Activated CD8-positive, alpha-beta T cell treated with anti-CD3 and anti-CD28 coated beads, Interleukin-2, amount 10 ng/mL, durations not matched to agents 7 days and 5 days (primary cell): ENCODE results near the gene AGBL5. TPM values are rescaled to one million over a fixed set of nuclear protein-coding genes. Genes with fewer than 3 reads are reported as not detected.
"Not testable (repeated sequence)": the region's sequence is repeated elsewhere in the genome, so short reads cannot be mapped to it uniquely, and the experiment has no call there.

Source experiments
- ATAC-seq: fragments of 150-1000 bp; cut with Tn5 transposase; one replicate; pipeline ENCODE4 v1.10.0; 2021; ENCODE audit warnings: moderate library complexity
- CTCF ChIA-PET: fragments of 350-600 bp; sonication (Branson Sonifier 250); formaldehyde crosslinking; loops from one replicate; lab custom pipeline; 2021; ENCODE audit warnings: antibody characterized with exemption; lab: Charles Lee
- POLR2A ChIA-PET: fragments of 350-600 bp; sonication (Branson Sonifier 250); formaldehyde crosslinking; loops from one replicate; lab custom pipeline; 2021; ENCODE audit warnings: antibody characterized with exemption; lab: Charles Lee
- DNase-seq: peaks from one replicate; pipeline ENCODE4 v3.0.0-alpha.2; 2020
- H3K27ac Mint-ChIP-seq: one replicate; pipeline ENCODE4 v1.8.0; 2021; ENCODE audit warnings: mild to moderate bottlenecking, mixed read lengths
- H3K27me3 Mint-ChIP-seq: one replicate; pipeline ENCODE4 v1.8.0; 2021; ENCODE audit warnings: low read depth, mixed read lengths
- H3K36me3 Mint-ChIP-seq: one replicate; pipeline ENCODE4 v1.8.0; 2021; ENCODE audit warnings: low read depth, mixed read lengths
- H3K4me1 Mint-ChIP-seq: one replicate; pipeline ENCODE4 v1.8.0; 2021; ENCODE audit warnings: low read depth, mixed read lengths
- H3K4me3 Mint-ChIP-seq: one replicate; pipeline ENCODE4 v1.8.0; 2021; ENCODE audit warnings: mild to moderate bottlenecking, mixed read lengths
- H3K9me3 Mint-ChIP-seq: one replicate; pipeline ENCODE4 v1.8.0; 2022; ENCODE audit warnings: mixed read lengths; ENCODE audit not compliant: insufficient read depth
- total RNA-seq, 2 experiments: library from RNA; stranded (reverse); gene quantifications; one replicate each; pipeline ENCODE4 v1.2.3, GENCODE V29; 2021

The AGBL5 gene
- total RNA-seq, 2 experiments from 2014 or later, result 13.9 to 14.8 TPM

GRCh38 chr2:27111392-27112078 is 60.1 kb downstream of the AGBL5 start:
- H3K27ac Mint-ChIP-seq, ATAC-seq, H3K4me1 Mint-ChIP-seq, H3K27me3 Mint-ChIP-seq, DNase-seq, H3K4me3 Mint-ChIP-seq, POLR2A ChIA-PET, H3K36me3 Mint-ChIP-seq, H3K9me3 Mint-ChIP-seq: not testable (repeated sequence)
- CTCF ChIA-PET, result interaction anchor here (1.9 kb wide), 1 partner anchor 12 kb away, joined by 7 read pairs; the partner anchor contains the start of gene ABHD1

GRCh38 chr2:27115519-27115918 is 64.1 kb downstream of the AGBL5 start:
- Mint-ChIP-seq H3K27me3 (peaks cover 27% of the 10 kb centered on the region), H3K36me3 (no peaks in the 10 kb centered on the region), H3K9me3 (no peaks in the 10 kb centered on the region), H3K4me1 (peaks cover 10% of the 10 kb centered on the region), H3K27ac (no peak overlapping the region), H3K4me3 (no peak overlapping the region)
- POLR2A ChIA-PET, result no interaction called here
- CTCF ChIA-PET, result interaction anchor here (0.9 to 1.2 kb wide), 2 partner anchors 177 to 188 kb away, joined by 3 to 4 read pairs; no protein-coding TSS in a partner anchor
- ATAC-seq, result no peak
- DNase-seq, result no peak

GRCh38 chr2:27117995-27118524 is 66.6 kb downstream of the AGBL5 start:
- ChIA-PET CTCF (no interaction called here), POLR2A (no interaction called here)
- Mint-ChIP-seq H3K4me3 (no peak overlapping the region), H3K9me3 (no peaks in the 10 kb centered on the region), H3K27ac (no peak overlapping the region), H3K4me1 (peaks cover 10% of the 10 kb centered on the region), H3K27me3 (peaks cover 45% of the 10 kb centered on the region), H3K36me3 (no peaks in the 10 kb centered on the region)
- DNase-seq (no peak), ATAC-seq (no peak)

GRCh38 chr2:27118525-27119329 is 67.3 kb downstream of the AGBL5 start, which contains the start of gene CGREF1:
CGREF1 (minus strand) TSS chr2:27119128; CDS start chr2:27104366, 14,762 bp downstream.
- no peak for ATAC-seq
- POLR2A ChIA-PET, result no interaction called here

GRCh38 chr2:27119330-27119670 is 67.8 kb downstream of the AGBL5 start:
- ATAC-seq, H3K9me3 Mint-ChIP-seq, H3K27ac Mint-ChIP-seq, CTCF ChIA-PET, POLR2A ChIA-PET, H3K36me3 Mint-ChIP-seq, DNase-seq: not testable (repeated sequence)
- Mint-ChIP-seq H3K27me3 (peaks cover 47% of the 10 kb centered on the region), H3K4me1 (peaks cover 17% of the 10 kb centered on the region), H3K4me3 (peak overlapping the region; percentile 60)

More at GRCh38 chr2:27118525-27119329, 67.3 kb downstream of the AGBL5 start, which contains the start of gene CGREF1:
- DNase-seq, result no peak
- Mint-ChIP-seq H3K36me3 (no peaks in the 10 kb centered on the region), H3K9me3 (no peaks in the 10 kb centered on the region), H3K27ac (no peak within 1 kb of the TSS), H3K4me1 (peaks cover 14% of the 10 kb centered on the region), H3K27me3 (peaks cover 47% of the 10 kb centered on the region), H3K4me3 (peak within 1 kb of the TSS; percentile 60)
- CTCF ChIA-PET, result no interaction called here

Other genes with a start within 250 kb of the AGBL5 start
- gene DPYSL5, start 203.5 kb upstream of the AGBL5 start, total RNA-seq, result not detected
- under 1 TPM; 0.52 to 0.95 TPM for gene MAPRE3, start 81.0 kb upstream of the AGBL5 start, total RNA-seq
- gene TMEM214, start 18.7 kb upstream of the AGBL5 start, total RNA-seq, result 10 to 100 TPM; 73.7 to 75.6 TPM
- 100 to 1,000 TPM; 334 to 346 TPM for gene OST4, start 20.0 kb downstream of the AGBL5 start, total RNA-seq
- gene EMILIN1, start 26.9 kb downstream of the AGBL5 start, total RNA-seq, result 1 to 10 TPM; 1.1 to 1.4 TPM
- gene KHK, start 35.1 kb downstream of the AGBL5 start, total RNA-seq, result 10 to 100 TPM; 12.1 to 12.4 TPM
- under 1 TPM; 0.61 to 0.94 TPM for gene CGREF1, start 67.5 kb downstream of the AGBL5 start, total RNA-seq
- gene ABHD1, start 72.1 kb downstream of the AGBL5 start, total RNA-seq, result under 1 TPM; 0.23 to 0.45 TPM
- 10 to 100 TPM; 66.5 to 72.1 TPM for gene PREB, start 83.0 kb downstream of the AGBL5 start, total RNA-seq
- gene PRR30, start 87.7 kb downstream of the AGBL5 start, total RNA-seq, result not detected
- gene TCF23, start 97.3 kb downstream of the AGBL5 start, total RNA-seq, result not detected
- 10 to 100 TPM; 60.2 to 64.7 TPM for gene ATRAID, start 160.4 kb downstream of the AGBL5 start, total RNA-seq
- gene SLC5A6, start 160.6 kb downstream of the AGBL5 start, total RNA-seq, result 10 to 100 TPM; 41.5 to 47.4 TPM
- gene CAD, start 165.7 kb downstream of the AGBL5 start, total RNA-seq, result 10 to 100 TPM; 83.7 to 85.1 TPM
- not detected for gene SLC30A3, start 211.4 kb downstream of the AGBL5 start, total RNA-seq
- gene DNAJC5G, start 223.8 kb downstream of the AGBL5 start, total RNA-seq, result not detected
- gene TRIM54, start 230.8 kb downstream of the AGBL5 start, total RNA-seq, result under 1 TPM; 0.26 to 0.31 TPM